HG02763 (cell line): ENCODE measurements around the gene DEPP1.

Experiments used
- ATAC-seq: cut with Tn5 transposase; IDR thresholded peaks from one replicate; pipeline ENCODE4 v1.9.1; 2021; ENCODE audit warnings: mild to moderate bottlenecking, moderate library complexity; ENCODE audit not compliant: unreplicated experiment

Gene DEPP1

GRCh38 chr10:44968091-44968490 is 10.5 kb downstream of the DEPP1 start:
- ATAC-seq: no peak

- no peak for ATAC-seq
Measured at GRCh38 chr10:44967616-44968015, 11.0 kb downstream of the DEPP1 start.

DNA sequence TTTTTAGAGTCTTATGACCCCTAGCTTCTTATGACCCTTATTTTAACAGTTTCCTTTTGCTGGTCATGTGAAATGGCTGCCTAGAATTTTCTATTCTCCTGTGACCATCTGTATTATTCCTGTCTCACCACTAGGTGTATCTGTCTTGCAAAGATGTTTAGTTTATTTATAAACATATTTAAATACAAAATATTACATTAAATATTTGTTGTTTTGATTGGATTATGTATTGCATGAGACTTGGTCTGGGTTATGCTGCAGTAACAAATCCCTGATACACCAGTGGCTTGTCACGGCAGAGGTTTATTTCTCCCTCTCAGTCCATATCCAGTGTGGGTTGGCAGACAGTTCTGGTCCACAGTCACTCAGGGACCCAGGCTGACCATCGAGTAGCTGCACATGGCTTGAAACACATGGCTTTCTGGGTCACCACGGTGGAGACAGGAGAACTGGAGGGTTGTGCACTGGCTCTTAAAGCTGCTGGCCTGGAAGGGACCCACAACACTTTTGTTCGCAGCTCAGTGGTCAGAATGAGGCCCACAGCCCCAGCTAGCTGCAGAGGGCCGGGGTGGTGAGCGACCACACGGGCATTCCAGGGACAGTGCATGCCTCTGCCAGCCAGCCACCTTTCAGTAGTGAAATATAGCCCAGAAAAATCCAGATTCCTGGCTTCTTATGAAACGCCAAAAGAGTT is 11.6 kb downstream of the DEPP1 start:
- no peak for ATAC-seq

DNA sequence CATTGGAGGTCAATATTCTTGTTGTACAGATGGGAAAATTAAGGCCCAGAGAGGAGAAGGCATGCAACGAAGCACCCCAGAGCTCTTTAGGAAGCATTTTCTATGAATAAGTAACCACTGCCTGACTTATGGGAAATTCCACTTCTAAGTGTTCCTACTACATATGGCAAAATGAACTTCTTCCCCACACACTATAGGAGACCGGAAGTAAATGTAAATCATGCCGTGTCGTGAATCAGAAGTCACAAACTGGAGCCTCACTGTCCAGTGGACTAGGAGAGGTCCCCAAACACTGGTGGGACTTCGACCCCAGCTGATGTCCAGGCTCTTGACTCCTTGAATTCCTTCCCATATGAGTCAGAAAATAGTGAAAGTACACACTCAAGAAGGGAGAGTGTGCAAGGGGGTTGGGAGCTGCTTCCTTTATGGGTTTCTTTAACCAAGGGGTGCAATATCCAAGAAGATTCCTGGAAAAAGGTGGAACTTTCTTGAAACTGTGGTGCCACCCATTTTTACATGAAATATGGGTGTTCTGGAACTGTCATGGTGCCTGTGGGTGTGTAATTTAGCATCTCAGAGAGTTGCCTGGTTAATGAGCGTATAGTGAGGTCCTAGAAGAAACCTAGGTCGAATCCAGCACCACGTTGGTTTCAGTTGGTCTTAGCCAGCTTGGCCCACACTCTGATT is 12.3 kb downstream of the DEPP1 start:
- peak; percentile 27 for ATAC-seq

DNA sequence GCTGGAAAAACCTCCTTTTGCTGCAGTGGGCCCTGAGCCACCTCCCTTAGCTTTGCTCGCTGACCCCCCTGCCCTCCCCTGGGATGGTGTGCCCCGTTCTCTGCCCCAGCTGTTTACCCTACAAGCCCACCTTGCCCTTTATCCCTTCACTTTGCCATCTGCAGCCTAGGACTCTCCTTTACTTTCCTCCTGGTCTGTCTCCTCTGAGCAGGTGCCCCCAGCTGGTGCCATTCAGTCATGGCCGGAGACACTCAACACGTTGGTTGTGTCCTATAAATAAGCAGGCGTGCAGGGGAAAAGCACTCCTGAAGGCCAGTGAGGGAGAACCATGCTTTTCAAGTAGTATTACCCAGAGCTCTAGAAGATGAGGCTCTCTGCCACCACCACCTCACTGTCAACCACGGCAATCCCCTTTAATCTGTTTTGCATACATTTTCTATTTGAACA is 12.9 kb downstream of the DEPP1 start:
- peak; percentile 28 for ATAC-seq

GRCh38 chr10:44965104-44965503 is 13.5 kb downstream of the DEPP1 start:
- no peak for ATAC-seq

GRCh38 chr10:44963772-44964633 is 14.6 kb downstream of the DEPP1 start:
- ATAC-seq: no peak

DNA sequence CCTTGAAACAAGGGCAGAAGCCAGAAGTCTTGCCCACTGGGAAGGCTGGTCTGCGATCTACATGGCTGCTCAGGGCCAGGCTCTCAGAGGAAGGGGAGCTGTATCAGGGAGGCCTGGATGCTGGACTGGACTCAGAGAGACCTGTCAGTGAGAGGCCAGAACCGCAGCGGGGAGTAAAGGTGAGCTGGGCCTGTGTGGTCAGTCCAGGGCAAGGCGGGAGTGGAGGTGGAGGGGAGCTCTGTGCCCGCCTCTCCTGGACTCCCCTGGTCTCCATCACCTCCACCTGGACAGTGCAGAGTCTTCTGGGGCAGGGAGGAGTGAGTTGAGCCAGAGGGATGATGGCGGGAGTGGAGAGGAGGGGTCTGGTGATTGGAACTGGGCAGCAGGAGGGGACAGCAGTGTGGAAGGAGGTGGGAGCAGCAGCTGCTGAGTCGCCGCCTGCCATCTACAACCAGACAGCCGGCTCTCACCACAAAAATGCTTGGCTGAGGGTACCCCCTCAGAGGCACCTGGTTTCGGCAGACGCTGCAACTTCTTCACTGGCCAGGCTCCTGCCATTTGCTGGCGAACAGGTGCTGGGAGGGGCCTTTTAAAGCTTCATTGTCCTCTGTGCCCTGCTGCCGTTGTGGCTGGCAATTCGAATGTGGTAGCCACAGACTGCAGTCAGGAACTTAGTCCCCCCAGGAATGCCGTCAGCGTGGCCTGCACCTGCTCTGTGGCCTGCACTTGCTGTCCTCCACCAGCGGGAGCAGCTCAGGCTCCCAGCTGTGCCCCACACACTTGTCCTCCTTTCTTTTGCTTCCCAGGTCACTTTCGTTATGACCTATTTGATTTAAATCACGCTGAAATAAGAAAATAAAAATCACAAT is 15.5 kb downstream of the DEPP1 start:
- ATAC-seq: no peak

- ATAC-seq: no peak
Measured at GRCh38 chr10:44961931-44962750, 16.5 kb downstream of the DEPP1 start.

GRCh38 chr10:44961230-44961571 is 17.4 kb downstream of the DEPP1 start:
- ATAC-seq: no peak

GRCh38 chr10:44960482-44961229 is 18.0 kb downstream of the DEPP1 start:
- no peak for ATAC-seq

DNA sequence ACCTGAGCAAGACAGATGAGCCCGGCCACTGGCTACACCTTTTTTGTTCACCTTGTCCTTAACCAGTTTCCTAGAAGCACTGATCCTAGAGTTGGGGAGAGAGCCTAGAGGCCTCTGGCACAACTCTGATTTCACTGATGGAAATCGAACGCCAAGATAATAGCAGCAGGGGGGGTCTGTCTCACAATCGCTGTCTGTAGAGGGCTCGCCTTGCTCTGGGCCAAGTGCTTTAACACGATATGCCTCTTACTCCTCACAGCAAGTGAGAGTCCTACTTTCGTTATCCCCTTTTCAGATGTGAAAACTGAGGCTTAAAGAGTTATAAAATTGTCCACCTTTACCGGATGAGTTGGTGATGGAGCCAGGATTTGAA is 18.5 kb downstream of the DEPP1 start:
- ATAC-seq: no peak

DNA sequence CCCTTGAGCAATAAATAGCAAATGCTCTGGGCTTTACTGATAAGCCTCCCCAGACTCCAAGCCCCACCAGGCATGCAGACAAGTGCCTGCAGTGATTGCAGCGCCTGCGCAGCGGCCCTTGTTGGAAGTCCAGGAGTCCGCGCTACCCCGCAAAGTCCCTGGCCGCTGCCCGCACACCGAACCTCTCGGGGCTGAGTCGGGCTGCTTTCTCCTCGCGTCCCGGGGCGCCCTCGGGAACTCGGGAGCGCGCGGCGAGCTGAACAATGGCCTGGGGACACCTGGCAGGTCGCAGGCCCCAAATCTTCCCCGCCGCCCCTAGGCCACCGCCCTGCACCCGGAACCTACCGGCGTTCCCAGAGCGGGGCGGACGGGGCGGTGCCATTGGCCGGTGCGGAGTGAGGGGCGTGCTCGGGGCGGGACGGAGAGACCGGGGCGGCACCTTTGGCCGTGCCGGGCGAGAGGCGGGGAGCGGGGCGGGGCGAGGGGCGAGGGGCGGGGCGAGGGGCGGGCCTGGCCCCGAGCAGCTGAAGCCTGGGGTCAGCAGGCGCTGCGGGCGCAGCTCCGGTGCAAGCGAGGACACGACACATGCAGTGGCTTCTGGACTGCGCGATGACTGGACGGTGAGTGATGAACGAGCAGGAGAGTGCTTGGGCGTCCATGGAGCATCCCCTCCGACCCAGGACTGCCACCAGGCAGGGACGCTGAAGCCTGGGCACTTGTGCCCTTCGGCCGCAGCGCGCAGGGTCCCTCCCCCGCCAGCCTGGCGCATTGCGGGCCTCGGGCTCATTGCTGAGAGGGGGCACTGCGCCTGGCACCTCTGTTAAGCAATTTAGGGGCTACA is 19.1 kb downstream of the DEPP1 start, which contains the start of gene RASSF4:
Gene RASSF4, plus strand, starts transcription at position 556 of the 841 bp plus-strand sequence. CDS start 10,401 bp downstream, outside the sequence.
- peak; percentile 96 for ATAC-seq

- ATAC-seq: no peak
Measured at GRCh38 chr10:44958898-44959246, 19.7 kb downstream of the DEPP1 start.

DNA sequence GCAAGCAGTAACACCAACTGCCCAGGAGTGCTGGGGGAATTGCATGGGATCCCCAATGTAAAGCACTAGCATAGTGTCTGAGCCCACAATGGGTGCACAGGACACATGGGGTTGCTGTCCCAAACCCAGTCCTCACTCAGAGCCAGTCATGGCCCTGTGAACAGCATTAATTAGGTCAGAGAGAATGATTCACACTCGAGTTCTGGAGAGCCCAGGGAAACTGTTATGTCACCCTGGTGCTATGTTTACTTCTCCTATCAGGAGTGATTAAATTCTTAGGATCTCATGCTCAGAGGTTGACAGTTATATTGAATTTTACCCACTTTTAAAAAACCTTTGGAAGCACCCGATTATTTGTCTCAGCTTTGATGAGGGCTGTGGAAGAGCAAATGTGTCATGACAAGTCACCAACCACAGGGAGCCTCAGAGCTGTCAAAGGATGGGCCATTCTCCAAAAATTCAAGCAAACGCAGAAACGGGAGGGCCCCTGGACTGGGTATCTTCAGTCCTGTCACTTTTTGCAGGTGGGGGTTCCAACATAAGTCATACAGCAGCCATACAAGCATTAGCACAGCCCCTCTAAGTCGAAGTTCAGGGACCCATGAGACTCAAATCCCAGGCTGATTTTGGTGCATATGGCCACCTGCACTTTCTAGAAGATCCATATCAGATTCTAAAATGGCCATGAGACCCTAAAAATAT is 20.3 kb downstream of the DEPP1 start:
- no peak for ATAC-seq

- ATAC-seq: no peak
Measured at GRCh38 chr10:44956717-44957706, 21.6 kb downstream of the DEPP1 start.
